Type B pancreatic cell (in vitro differentiated cells): ENCODE data around the gene SELPLG. TPM values are rescaled to one million over a fixed set of nuclear protein-coding genes. Genes with fewer than 3 reads are reported as not detected.

ENCODE experiments used
- DNase-seq: peaks from one replicate; pipeline ENCODE4 v3.0.0; 2021; ENCODE audit warnings: mixed read lengths; ENCODE audit not compliant: unreplicated experiment; ENCODE audit errors: extremely low spot score
- H3K27ac Mint-ChIP-seq: 2 replicates; pipeline ENCODE4 v1.8.0; 2021; ENCODE audit warnings: mild to moderate bottlenecking, mixed read lengths
- H3K27me3 Mint-ChIP-seq: 2 replicates; pipeline ENCODE4 v1.8.0; 2021; ENCODE audit warnings: mixed read lengths
- H3K36me3 Mint-ChIP-seq: 2 replicates; pipeline ENCODE4 v1.8.0; 2021; ENCODE audit warnings: mixed read lengths
- H3K4me1 Mint-ChIP-seq: one replicate; pipeline ENCODE4 v1.8.0; 2021; ENCODE audit warnings: mixed read lengths; ENCODE audit not compliant: unreplicated experiment
- H3K4me3 Mint-ChIP-seq: 2 replicates; pipeline ENCODE4 v1.8.0; 2021; ENCODE audit warnings: mild to moderate bottlenecking, mixed read lengths
- H3K9me3 Mint-ChIP-seq: 2 replicates; pipeline ENCODE4 v1.8.0; 2021; ENCODE audit warnings: mixed read lengths
- CTCF ChIP-seq: fragments of 200-600 bp; sonication (generic); conservative IDR thresholded peaks from 2 replicates; pipeline ENCODE4 v1.5.0; 2021; ENCODE audit warnings: antibody characterized with exemption, mild to moderate bottlenecking
- total RNA-seq: library from RNA; stranded (reverse); gene quantifications from 2 replicates; pipeline ENCODE4 v1.2.1, GENCODE V29; 2021; ENCODE audit warnings: low replicate concordance

SELPLG gene
- total RNA-seq, 1 donor from 2014 or later = 0.48 TPM

GRCh38 chr12:108602209-108602705 is 31.4 kb downstream of the SELPLG start:
- DNase-seq = no peak
- no peak overlapping the region for H3K4me3 Mint-ChIP-seq
- H3K27me3 Mint-ChIP-seq = peaks cover 7% of the 10 kb centered on the region
- H3K9me3 Mint-ChIP-seq = no peaks in the 10 kb centered on the region
- H3K27ac Mint-ChIP-seq = no peak overlapping the region
- H3K4me1 Mint-ChIP-seq = peaks cover 21% of the 10 kb centered on the region
- H3K36me3 Mint-ChIP-seq = no peaks in the 10 kb centered on the region
- TF ChIP-seq CTCF = no peak

GRCh38 chr12:108600702-108601007 is 33.0 kb downstream of the SELPLG start:
- no peak for DNase-seq
- TF ChIP-seq CTCF = no peak
- H3K9me3 Mint-ChIP-seq = no peaks in the 10 kb centered on the region
- peaks cover 7% of the 10 kb centered on the region for H3K27me3 Mint-ChIP-seq
- peaks cover 21% of the 10 kb centered on the region for H3K4me1 Mint-ChIP-seq
- H3K27ac Mint-ChIP-seq = no peak overlapping the region
- H3K36me3 Mint-ChIP-seq = no peaks in the 10 kb centered on the region
- H3K4me3 Mint-ChIP-seq = no peak overlapping the region

- no peak for TF ChIP-seq CTCF
- DNase-seq = no peak
- peaks cover 7% of the 10 kb centered on the region for H3K27me3 Mint-ChIP-seq
- peaks cover 21% of the 10 kb centered on the region for H3K4me1 Mint-ChIP-seq
- H3K9me3 Mint-ChIP-seq = no peaks in the 10 kb centered on the region
- no peaks in the 10 kb centered on the region for H3K36me3 Mint-ChIP-seq
- H3K4me3 Mint-ChIP-seq = no peak overlapping the region
- no peak overlapping the region for H3K27ac Mint-ChIP-seq
Observed at GRCh38 chr12:108599948-108600701, 33.6 kb downstream of the SELPLG start.

GRCh38 chr12:108599541-108599940 is 34.2 kb downstream of the SELPLG start:
- TF ChIP-seq CTCF = no peak
- H3K27me3 Mint-ChIP-seq = peaks cover 3% of the 10 kb centered on the region
- no peak for DNase-seq
- H3K4me1 Mint-ChIP-seq = peaks cover 16% of the 10 kb centered on the region
- no peak overlapping the region for H3K4me3 Mint-ChIP-seq
- H3K27ac Mint-ChIP-seq = no peak overlapping the region
- no peaks in the 10 kb centered on the region for H3K9me3 Mint-ChIP-seq
- H3K36me3 Mint-ChIP-seq = no peaks in the 10 kb centered on the region

- H3K4me1 Mint-ChIP-seq = peaks cover 8% of the 10 kb centered on the region
- no peak overlapping the region for H3K27ac Mint-ChIP-seq
- H3K27me3 Mint-ChIP-seq = no peaks in the 10 kb centered on the region
- H3K4me3 Mint-ChIP-seq = no peak overlapping the region
- DNase-seq = no peak
- no peaks in the 10 kb centered on the region for H3K9me3 Mint-ChIP-seq
- TF ChIP-seq CTCF = no peak
- no peaks in the 10 kb centered on the region for H3K36me3 Mint-ChIP-seq
Observed at GRCh38 chr12:108598553-108599250, 35.0 kb downstream of the SELPLG start.
